ENCODE results near the gene DENND5B. TPM values are rescaled to one million over a fixed set of nuclear protein-coding genes. Genes with fewer than 3 reads are reported as not detected.
A peak's percentile ranks its signal among the peaks of the same experiment; 100 is the strongest.

Gene DENND5B
- total RNA-seq, 1 donor = 18.8 TPM

DNA sequence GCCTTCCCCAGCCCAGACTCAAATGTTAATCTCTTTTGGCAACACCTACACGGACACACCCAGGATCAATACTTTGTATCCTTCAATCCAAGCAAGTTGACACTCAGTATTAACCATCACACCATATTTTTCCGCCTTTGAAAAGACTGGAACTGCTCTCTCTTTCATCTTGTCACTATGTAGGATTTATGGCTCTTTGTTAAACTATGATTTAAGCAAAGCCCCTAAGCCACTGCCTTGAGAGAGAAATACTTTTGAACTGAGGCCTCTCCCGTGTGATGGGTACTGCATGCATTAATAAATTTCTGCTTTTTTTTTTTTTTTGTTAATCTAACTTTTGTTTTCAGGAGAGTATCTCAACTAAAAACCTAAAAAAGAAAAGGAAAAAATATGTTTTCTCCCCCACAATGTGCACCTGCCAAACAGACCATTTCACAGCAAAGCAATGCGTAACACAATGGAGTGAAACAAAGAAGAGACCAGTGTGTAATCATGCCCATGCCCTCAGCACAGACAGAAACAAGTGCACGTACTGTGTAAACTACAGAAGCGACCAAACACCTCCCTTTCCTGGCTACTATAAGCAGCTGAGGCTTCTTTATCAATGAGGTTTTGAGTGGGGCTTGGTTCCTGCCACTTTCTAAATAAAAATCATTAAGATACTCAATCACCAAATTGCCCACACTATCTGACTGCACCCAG is 40.2 kb upstream of the DENND5B start:
- Histone ChIP-seq H3K9me3 (ENCODE audit: low read depth, low read length) (no peaks in the 10 kb centered on the region), H3K4me2 (ENCODE audit: insufficient read depth, low read length) (no peak overlapping the region), H3K27ac (ENCODE audit: low read depth, low read length) (no peak overlapping the region), H3K27me3 (ENCODE audit: insufficient read depth, low read length) (no peaks in the 10 kb centered on the region), H3K79me2 (ENCODE audit: insufficient read depth, low read length) (no peaks in the 10 kb centered on the region), H4K20me1 (ENCODE audit: insufficient read depth, low read length) (no peaks in the 10 kb centered on the region), H2AFZ (ENCODE audit: low read length) (no peak overlapping the region), H3K4me3 (ENCODE audit: insufficient read depth, low read length) (no peak overlapping the region), H3K36me3 (ENCODE audit: insufficient read depth, low read length) (no peaks in the 10 kb centered on the region), H3K4me1 (ENCODE audit: insufficient read depth, low read length) (peaks cover 8% of the 10 kb centered on the region)
- no peak for DNase-seq (ENCODE audit: insufficient read length, low spot score, missing footprints)
- TF ChIP-seq, protein P1, sequence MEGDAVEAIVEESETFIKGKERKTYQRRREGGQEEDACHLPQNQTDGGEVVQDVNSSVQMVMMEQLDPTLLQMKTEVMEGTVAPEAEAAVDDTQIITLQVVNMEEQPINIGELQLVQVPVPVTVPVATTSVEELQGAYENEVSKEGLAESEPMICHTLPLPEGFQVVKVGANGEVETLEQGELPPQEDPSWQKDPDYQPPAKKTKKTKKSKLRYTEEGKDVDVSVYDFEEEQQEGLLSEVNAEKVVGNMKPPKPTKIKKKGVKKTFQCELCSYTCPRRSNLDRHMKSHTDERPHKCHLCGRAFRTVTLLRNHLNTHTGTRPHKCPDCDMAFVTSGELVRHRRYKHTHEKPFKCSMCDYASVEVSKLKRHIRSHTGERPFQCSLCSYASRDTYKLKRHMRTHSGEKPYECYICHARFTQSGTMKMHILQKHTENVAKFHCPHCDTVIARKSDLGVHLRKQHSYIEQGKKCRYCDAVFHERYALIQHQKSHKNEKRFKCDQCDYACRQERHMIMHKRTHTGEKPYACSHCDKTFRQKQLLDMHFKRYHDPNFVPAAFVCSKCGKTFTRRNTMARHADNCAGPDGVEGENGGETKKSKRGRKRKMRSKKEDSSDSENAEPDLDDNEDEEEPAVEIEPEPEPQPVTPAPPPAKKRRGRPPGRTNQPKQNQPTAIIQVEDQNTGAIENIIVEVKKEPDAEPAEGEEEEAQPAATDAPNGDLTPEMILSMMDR (IDR thresholded peaks at IDR 0.05; ENCODE audit: extremely low read depth, low read depth, low read length) = no peak

DNA sequence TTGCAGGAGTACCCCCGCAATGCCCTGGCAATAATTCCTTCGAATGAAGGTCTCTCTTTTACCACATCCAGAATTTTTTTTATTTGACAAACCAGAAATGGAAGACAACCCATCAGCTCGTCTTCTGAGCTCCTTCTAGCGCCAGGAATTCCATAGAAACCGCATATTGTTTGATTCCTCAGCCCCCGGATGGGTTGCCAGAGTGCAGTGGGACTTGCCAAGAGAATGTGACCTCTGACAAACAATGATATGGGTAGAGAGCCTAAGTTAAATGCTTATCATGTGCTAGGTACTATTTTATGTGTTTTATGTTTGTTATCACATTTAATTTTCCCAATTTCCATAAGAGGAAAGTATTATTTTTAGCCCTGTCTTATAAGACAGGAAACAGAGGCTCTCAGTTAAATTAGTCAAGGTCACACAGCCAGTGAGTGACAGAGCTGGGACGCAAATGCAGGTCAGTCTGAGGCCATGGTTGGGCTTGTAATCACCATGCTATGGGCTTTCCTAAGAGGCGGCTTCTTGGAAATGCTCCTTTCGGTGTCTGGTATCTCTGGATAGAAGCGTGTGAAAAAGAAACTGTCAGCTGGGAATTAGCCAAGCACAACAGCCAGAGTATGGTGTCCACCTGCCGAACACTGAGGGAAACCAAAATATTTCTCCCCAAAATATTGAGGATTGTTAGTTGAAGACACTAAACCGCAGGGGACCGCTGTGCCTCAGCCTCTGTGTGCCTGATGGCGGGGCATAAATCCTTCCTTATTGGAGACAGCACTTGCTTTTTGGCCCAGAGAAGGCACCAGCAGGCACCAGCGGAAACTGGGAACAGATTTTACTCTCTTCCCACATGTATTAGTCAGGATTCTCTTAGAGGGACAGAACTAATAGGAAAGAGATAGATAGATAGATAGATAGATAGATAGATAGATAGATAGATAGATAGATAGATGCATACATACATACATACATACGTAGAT is 39.1 kb upstream of the DENND5B start:
- H3K27ac ChIP-seq (ENCODE audit: low read depth, low read length) = no peak overlapping the region
- peak overlapping the region; percentile 39 for H3K4me3 ChIP-seq (ENCODE audit: insufficient read depth, low read length)
- no peaks in the 10 kb centered on the region for H3K27me3 ChIP-seq (ENCODE audit: insufficient read depth, low read length)
- H3K36me3 ChIP-seq (ENCODE audit: insufficient read depth, low read length) = no peaks in the 10 kb centered on the region
- no peaks in the 10 kb centered on the region for H3K79me2 ChIP-seq (ENCODE audit: insufficient read depth, low read length)
- TF ChIP-seq, protein P1 (IDR thresholded peaks at IDR 0.05; ENCODE audit: extremely low read depth, low read depth, low read length) = no peak
- H2AFZ ChIP-seq (ENCODE audit: low read length) = no peak overlapping the region
- H3K4me2 ChIP-seq (ENCODE audit: insufficient read depth, low read length) = peak overlapping the region; percentile 37
- peak; percentile 77 for DNase-seq (ENCODE audit: insufficient read length, low spot score, missing footprints)
- peaks cover 8% of the 10 kb centered on the region for H3K4me1 ChIP-seq (ENCODE audit: insufficient read depth, low read length)
- no peaks in the 10 kb centered on the region for H4K20me1 ChIP-seq (ENCODE audit: insufficient read depth, low read length)
- H3K9me3 ChIP-seq (ENCODE audit: low read depth, low read length) = no peaks in the 10 kb centered on the region

DNA sequence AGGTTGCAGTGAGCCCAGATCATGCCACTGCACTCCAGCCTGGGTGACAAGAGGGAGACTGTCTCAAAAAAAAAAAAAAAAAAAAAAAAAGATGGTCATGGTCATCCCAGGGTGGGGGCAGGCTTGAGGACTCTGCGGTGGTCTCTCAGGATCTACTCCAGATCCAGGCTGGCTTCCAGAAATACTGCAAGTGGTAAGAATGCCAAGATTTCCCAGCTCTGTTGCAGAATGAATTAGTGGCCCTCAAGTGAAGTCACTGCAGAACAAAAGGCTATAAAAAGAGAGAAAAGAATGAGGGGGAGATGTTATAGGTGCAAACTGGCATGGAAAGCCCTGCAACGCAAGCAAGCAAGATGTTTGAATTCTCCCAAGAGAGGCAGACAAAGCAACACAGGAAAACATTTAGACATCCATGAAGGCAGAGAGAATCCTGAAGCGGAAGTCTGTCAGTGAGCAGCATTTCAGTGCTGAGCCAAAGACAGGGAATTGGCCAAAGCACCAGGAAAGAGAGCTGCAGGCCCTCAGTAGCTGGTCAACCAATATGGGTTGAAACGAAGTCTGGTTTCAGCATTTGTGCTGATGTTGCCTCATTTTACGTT is 36.6 kb upstream of the DENND5B start:
- Histone ChIP-seq H2AFZ (ENCODE audit: low read length) (no peak overlapping the region), H3K27me3 (ENCODE audit: insufficient read depth, low read length) (no peaks in the 10 kb centered on the region), H3K9me3 (ENCODE audit: low read depth, low read length) (no peaks in the 10 kb centered on the region), H3K36me3 (ENCODE audit: insufficient read depth, low read length) (no peaks in the 10 kb centered on the region), H3K4me1 (ENCODE audit: insufficient read depth, low read length) (peaks cover 8% of the 10 kb centered on the region), H3K27ac (ENCODE audit: low read depth, low read length) (no peak overlapping the region), H3K79me2 (ENCODE audit: insufficient read depth, low read length) (no peaks in the 10 kb centered on the region), H4K20me1 (ENCODE audit: insufficient read depth, low read length) (no peaks in the 10 kb centered on the region), H3K4me2 (ENCODE audit: insufficient read depth, low read length) (no peak overlapping the region), H3K4me3 (ENCODE audit: insufficient read depth, low read length) (no peak overlapping the region)
- TF ChIP-seq, protein P1 (IDR thresholded peaks at IDR 0.05; ENCODE audit: extremely low read depth, low read depth, low read length) = no peak
- DNase-seq (ENCODE audit: insufficient read length, low spot score, missing footprints) = no peak
